RWPE2 (cell line): ENCODE data around the gene REM2.

Source experiments
- ATAC-seq: fragments of 200-7000 bp; cut with Tn5 transposase; 3 replicates; pipeline ENCODE4 v1.9.1; 2021; ENCODE audit warnings: low read depth
- DNase-seq: peaks from one replicate; pipeline ENCODE4 v3.0.0-alpha.2; 2020; ENCODE audit warnings: low spot score
- H3K27ac ChIP-seq: fragments of 450-650 bp; 2 replicates; pipeline ENCODE4 v1.5.1; 2017; ENCODE audit warnings: mild to moderate bottlenecking; ENCODE audit not compliant: poor library complexity, severe bottlenecking
- H3K27me3 ChIP-seq: fragments of 250-450 bp; sonication (Bioruptor Pico); 2 replicates; pipeline ENCODE4 v1.5.1; 2021; ENCODE audit warnings: mild to moderate bottlenecking, moderate library complexity; ENCODE audit not compliant: insufficient read depth, poor library complexity, severe bottlenecking
- H3K36me3 ChIP-seq: fragments of 250-450 bp; sonication (Bioruptor Pico); 2 replicates; pipeline ENCODE4 v1.5.1; 2020; ENCODE audit warnings: low read depth, mild to moderate bottlenecking, moderate library complexity
- H3K4me1 ChIP-seq: fragments of 250-450 bp; sonication (Bioruptor Pico); 2 replicates; pipeline ENCODE4 v1.5.1; 2021; ENCODE audit warnings: mild to moderate bottlenecking, moderate library complexity; ENCODE audit not compliant: insufficient read depth, poor library complexity, severe bottlenecking
- H3K4me3 ChIP-seq: fragments of 250-450 bp; sonication (Bioruptor Pico); 2 replicates; pipeline ENCODE4 v1.5.1; 2021; ENCODE audit warnings: mild to moderate bottlenecking, moderate library complexity; ENCODE audit not compliant: severe bottlenecking
- H3K9me3 ChIP-seq: fragments of 250-450 bp; sonication (Bioruptor Pico); 2 replicates; pipeline ENCODE4 v1.5.1; 2021; ENCODE audit warnings: mild to moderate bottlenecking, moderate library complexity; ENCODE audit not compliant: severe bottlenecking
- TF ChIP-seq, protein P1 (sequence below): fragments of 450-650 bp; IDR thresholded peaks from one replicate; pipeline ENCODE4 v1.5.1; 2017; ENCODE audit warnings: mild to moderate bottlenecking, moderate library complexity; ENCODE audit not compliant: poor library complexity, severe bottlenecking

Gene REM2

GRCh38 chr14:22915886-22916521 is 33.0 kb downstream of the REM2 start:
- Histone ChIP-seq H3K27ac (no peak overlapping the region), H3K36me3 (peaks cover 57% of the 10 kb centered on the region)

GRCh38 chr14:22918804-22919600 is 36.0 kb downstream of the REM2 start, which contains the start of gene RBM23:
TSS of gene RBM23 (minus strand) at chr14:22919149.
- TF ChIP-seq, protein P1, sequence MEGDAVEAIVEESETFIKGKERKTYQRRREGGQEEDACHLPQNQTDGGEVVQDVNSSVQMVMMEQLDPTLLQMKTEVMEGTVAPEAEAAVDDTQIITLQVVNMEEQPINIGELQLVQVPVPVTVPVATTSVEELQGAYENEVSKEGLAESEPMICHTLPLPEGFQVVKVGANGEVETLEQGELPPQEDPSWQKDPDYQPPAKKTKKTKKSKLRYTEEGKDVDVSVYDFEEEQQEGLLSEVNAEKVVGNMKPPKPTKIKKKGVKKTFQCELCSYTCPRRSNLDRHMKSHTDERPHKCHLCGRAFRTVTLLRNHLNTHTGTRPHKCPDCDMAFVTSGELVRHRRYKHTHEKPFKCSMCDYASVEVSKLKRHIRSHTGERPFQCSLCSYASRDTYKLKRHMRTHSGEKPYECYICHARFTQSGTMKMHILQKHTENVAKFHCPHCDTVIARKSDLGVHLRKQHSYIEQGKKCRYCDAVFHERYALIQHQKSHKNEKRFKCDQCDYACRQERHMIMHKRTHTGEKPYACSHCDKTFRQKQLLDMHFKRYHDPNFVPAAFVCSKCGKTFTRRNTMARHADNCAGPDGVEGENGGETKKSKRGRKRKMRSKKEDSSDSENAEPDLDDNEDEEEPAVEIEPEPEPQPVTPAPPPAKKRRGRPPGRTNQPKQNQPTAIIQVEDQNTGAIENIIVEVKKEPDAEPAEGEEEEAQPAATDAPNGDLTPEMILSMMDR, result no peak
- Histone ChIP-seq H3K4me1 (peaks cover 14% of the 10 kb centered on the region), H3K27me3 (no peaks in the 10 kb centered on the region), H3K36me3 (peaks cover 70% of the 10 kb centered on the region), H3K4me3 (peak within 1 kb of the TSS; percentile 66), H3K27ac (peak within 1 kb of the TSS; percentile 73), H3K9me3 (no peaks in the 10 kb centered on the region)
- peak; percentile 94 for ATAC-seq
- peak; percentile 100 for DNase-seq

More at GRCh38 chr14:22915886-22916521, 33.0 kb downstream of the REM2 start:
- H3K9me3 ChIP-seq, result no peaks in the 10 kb centered on the region
- DNase-seq (no peak), ATAC-seq (no peak)
- no peak overlapping the region for H3K4me3 ChIP-seq
- peaks cover 10% of the 10 kb centered on the region for H3K4me1 ChIP-seq
- no peaks in the 10 kb centered on the region for H3K27me3 ChIP-seq
- TF ChIP-seq, protein P1, result no peak

GRCh38 chr14:22919601-22919921 is 36.5 kb downstream of the REM2 start:
- H3K27me3 ChIP-seq, result no peaks in the 10 kb centered on the region
- ATAC-seq, result no peak
- TF ChIP-seq, protein P1, result no peak
- no peaks in the 10 kb centered on the region for H3K9me3 ChIP-seq
- peaks cover 14% of the 10 kb centered on the region for H3K4me1 ChIP-seq
- H3K27ac ChIP-seq, result peak overlapping the region; percentile 73
- DNase-seq, result no peak
- peaks cover 73% of the 10 kb centered on the region for H3K36me3 ChIP-seq
- peak overlapping the region; percentile 12 for H3K4me3 ChIP-seq

DNA sequence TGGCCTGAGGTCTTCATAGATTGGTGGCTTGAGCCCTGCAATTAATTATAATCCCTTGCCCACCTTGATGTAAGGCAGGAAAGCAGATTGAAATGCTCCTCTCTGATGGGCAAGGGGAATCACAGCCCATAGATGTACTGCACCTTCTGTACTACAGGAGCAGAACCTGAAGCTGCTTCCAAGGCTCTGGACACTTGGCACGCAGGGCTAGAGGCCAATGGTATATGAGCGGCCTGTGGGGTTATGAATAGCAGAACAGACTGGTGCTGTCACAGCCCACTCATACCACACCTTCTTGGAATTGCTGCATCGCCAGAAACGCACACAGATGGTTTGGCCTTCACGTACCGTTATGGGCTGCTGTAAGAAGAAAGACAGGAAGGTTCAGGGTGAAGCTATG is 37.7 kb downstream of the REM2 start:
- H3K27ac ChIP-seq, result peak overlapping the region; percentile 73
- no peak for DNase-seq
- no peak overlapping the region for H3K4me3 ChIP-seq
- TF ChIP-seq, protein P1, result no peak
- peaks cover 15% of the 10 kb centered on the region for H3K4me1 ChIP-seq
- no peaks in the 10 kb centered on the region for H3K9me3 ChIP-seq
- no peaks in the 10 kb centered on the region for H3K27me3 ChIP-seq
- no peak for ATAC-seq
- H3K36me3 ChIP-seq, result peaks cover 78% of the 10 kb centered on the region

DNA sequence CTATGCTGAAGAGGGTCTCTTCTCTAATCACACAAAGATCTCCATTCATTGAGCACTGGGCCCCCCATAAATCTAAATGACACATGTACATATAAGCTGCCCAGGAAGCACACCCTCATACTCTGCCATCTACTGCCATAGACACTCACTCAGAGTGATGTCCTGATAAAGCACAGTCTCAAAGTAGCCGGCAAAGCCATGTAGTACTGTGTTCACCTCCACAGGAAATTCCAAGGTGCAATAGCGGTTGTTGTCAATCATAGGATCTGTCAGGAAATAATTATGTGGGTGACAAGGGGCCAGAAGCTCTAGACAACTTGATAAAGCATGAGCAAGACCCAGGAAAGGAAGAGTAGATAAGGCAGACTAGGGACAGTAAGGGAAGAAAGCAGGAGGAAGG is 39.3 kb downstream of the REM2 start:
- Histone ChIP-seq H3K27me3 (no peaks in the 10 kb centered on the region), H3K9me3 (no peaks in the 10 kb centered on the region), H3K27ac (peak overlapping the region; percentile 73), H3K4me1 (peaks cover 26% of the 10 kb centered on the region), H3K4me3 (no peak overlapping the region), H3K36me3 (peaks cover 83% of the 10 kb centered on the region)
- DNase-seq (no peak), ATAC-seq (no peak)
- TF ChIP-seq, protein P1, result no peak
